Measurements from ENCODE around the gene RPS8. TPM values are rescaled to one million over a fixed set of nuclear protein-coding genes. Genes with fewer than 3 reads are reported as not detected.

Gene RPS8
- total and polyA plus RNA-seq, 2 of the 8 experiments (the other 6 are each of a cell fraction or from before 2014, with no cell fraction given) = 2,261 to 2,407 TPM

DNA sequence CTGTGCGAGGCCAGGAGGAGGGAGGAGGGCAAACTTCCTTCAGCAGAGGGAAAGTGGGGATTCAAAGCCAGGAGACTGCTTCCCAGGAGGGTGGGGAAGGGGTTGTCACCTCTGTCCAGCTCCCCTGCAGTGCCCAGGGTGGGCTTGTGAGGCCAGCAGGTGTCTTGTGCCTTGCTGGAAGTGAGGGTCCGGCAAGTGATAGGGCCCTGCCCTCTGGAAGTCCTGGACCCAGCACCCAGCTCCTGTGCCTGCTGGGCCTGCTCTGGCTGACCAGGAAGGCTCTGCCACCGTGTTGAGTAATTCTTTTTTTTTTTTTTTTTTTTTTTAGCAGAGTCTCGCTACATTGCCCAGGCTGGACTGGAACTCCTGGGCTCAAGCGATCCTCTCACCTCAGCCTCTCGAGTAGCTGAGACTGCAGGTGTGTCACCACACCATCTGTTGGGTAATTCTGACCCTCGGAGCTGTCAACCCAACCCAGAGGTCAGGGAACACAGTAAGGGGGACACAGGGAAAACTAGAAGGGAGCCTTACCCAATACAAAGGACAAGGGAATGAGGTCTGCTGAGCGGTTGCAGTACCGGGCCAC, 11.6 kb downstream of the RPS8 start (continued):
- no peak for TF ChIP-seq EP300 (IDR thresholded peaks at IDR 0.05; ENCODE audit: borderline replicate concordance in 1 of 2, low read depth in 2 of 2, low read length in 2 of 2)
- no peak for TF ChIP-seq ATF2 (IDR thresholded peaks at IDR 0.05; ENCODE audit: low read length)
- TF ChIP-seq SP2 (IDR thresholded peaks at IDR 0.05; ENCODE audit: low read length) = no peak
- no peak for TF ChIP-seq RFX5 (IDR thresholded peaks at IDR 0.05; ENCODE audit: borderline replicate concordance, low read depth, low read length)
- TF ChIP-seq CBX5 (IDR thresholded peaks at IDR 0.05; ENCODE audit: low read depth, low read length) = no peak
- TF ChIP-seq GTF2F1 (IDR thresholded peaks at IDR 0.05; ENCODE audit: borderline replicate concordance, low read depth, low read length) = no peak
- no peak for TF ChIP-seq TBP (IDR thresholded peaks at IDR 0.05; ENCODE audit: low read depth, low read length)
